Measurements from ENCODE around the gene L3MBTL3.

L3MBTL3 gene

GRCh38 chr6:130029163-130029562, 10.8 kb downstream of the L3MBTL3 start:
- no peak for DNase-seq

DNA sequence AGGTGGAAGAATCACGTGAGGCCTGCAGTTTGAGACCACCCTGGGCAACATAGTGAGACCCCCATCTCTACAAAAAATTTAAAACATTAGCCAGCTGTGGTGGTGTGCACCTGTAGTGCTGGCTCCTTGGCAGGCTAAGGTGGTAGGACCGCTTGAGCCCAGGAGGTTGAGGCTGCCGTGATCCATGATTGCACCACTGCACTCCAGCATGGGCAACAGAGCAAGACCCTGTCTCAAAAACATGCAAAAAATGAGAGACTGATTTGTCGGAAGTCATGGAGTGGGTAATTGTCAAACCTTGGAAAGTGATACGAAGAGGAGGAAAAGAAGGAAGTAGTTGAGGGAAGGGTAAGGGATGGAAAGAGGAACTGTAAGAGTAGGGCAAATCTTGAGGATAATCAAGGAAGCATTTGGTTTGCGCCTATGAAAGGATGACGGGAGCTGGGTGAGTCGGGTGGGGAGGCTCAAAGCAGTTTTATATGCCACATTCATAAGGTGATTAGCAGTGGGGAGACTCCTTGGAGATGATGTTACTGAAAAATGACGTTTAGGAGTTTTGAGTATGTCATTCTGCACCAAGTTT, 14.5 kb downstream of the L3MBTL3 start:
- DNase-seq: no peak

DNA sequence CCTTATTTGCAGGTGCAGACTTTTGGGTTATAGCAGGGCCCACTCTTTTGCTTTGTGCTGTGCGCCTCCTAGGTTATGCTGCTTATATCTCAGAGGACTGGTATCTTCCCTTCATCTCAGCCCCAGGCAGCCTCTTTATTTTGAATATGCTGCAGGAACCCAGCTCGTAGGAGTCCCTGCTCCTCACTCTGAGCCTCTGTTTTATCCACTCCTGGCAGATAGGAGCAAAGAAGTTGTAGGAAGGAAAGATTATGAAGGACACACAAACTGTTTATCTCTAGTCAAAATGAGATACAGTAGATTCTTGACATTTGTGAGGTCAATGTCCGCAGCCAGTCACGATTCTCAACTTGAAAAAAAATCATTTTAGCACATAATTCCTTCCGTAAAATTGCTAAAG, 15.6 kb downstream of the L3MBTL3 start:
- no peak for DNase-seq

GRCh38 chr6:130034378-130035146, 16.2 kb downstream of the L3MBTL3 start:
- no peak for DNase-seq

GRCh38 chr6:130035211-130035610, 16.8 kb downstream of the L3MBTL3 start:
- no peak for DNase-seq

DNA sequence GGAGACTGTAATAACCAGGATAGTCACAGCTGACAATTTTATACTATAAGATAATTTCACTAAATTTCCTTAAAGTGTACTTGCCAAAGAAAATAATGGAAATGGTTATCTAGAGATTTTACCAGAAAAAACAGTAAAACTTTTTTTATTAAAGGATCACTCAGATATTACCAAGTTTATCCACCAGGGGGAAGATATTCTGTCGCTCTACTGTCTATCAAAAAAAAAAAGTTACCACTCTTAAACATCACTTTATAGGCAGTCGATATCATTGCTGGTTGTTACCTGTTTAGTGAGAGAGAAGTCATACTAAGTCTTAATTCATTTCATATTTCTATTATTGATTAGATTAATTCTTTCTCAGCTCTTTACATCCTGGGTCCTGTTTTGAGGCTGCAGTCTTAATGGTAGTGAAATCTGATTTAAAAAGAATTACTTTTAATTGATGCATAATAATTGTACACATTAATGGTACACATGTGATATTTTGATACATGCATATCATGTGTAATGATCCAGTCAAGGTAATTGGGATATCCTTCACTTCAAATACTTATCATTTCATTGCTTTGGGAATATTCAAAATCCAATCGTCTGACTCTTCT, 18.9 kb downstream of the L3MBTL3 start:
- no peak for DNase-seq

DNA sequence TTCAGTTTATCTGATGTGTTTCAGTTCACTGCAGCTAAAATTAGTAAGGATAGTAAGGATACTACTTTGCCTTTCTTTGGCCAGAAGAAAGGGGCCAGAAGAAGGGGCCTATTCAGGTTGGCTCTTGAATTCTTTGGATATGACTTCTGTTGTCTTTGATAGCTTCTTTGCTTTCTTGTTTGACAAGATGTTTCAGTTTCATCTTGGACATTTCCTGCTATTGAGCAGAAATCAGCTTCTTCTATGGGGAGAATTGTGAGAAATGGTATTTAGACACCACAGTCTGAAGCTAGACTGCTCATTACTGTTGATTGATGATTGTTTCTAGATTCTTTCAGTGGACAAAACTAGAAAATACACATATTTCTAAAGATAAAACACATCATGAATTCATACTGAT, 23.2 kb downstream of the L3MBTL3 start:
- no peak for DNase-seq

DNA sequence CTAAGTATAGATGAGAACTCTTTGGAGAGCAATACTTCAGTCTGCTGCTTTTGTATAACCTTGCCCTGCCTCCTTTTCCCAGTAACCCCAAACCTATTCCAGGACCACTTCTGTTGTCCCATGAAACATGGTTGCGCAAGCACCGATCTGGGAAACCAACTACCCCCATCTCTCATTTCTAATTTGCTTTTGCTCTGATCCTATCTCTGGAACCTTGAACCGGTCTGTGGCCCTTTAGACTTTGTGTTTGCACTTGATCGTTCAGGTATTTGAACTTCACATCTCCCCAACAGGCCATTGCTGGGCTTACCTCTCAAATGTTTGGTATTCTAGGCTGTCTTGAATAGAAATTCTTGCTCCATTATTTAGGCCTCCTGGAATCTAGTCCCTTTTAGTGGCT, 25.0 kb downstream of the L3MBTL3 start:
- DNase-seq: no peak

DNA sequence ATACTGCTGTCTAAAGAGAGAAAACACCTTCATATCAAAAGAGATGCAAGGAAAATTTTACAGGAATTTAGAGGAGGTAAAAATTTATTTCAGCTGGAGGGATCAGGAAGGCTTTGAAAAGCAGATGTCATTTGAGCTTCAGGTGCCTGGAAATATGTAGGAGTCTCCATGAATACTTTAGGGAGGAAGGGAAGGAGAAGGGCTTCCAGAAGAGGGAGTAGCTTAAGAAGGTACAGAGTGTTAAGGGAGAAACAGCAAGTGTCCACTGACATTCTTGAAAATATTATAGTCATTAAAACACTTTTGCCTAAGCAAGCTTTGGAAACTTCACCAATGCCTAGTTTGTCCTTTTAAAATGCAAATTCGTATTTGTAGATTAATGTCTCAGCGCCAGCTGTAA, 27.2 kb downstream of the L3MBTL3 start:
- DNase-seq: no peak

DNA sequence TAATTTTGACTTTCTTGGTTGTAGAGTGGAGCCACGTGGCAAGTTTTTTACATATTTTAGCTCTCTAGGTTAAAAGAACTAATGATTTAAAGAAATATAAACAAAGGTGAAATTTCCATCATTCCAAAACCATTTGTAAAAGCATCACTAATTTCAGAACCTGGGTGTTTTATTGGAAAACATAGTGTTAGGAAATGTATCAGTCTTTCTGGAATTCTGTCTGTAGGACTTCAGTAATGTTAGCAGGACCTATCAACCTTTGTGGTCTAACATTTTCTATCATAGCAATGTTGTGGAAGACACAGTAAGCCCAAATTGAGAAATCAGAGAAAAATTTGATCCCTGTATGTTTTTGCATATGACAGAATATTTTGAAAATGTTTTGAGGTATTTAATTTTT, 28.3 kb downstream of the L3MBTL3 start:
- no peak for DNase-seq

DNA sequence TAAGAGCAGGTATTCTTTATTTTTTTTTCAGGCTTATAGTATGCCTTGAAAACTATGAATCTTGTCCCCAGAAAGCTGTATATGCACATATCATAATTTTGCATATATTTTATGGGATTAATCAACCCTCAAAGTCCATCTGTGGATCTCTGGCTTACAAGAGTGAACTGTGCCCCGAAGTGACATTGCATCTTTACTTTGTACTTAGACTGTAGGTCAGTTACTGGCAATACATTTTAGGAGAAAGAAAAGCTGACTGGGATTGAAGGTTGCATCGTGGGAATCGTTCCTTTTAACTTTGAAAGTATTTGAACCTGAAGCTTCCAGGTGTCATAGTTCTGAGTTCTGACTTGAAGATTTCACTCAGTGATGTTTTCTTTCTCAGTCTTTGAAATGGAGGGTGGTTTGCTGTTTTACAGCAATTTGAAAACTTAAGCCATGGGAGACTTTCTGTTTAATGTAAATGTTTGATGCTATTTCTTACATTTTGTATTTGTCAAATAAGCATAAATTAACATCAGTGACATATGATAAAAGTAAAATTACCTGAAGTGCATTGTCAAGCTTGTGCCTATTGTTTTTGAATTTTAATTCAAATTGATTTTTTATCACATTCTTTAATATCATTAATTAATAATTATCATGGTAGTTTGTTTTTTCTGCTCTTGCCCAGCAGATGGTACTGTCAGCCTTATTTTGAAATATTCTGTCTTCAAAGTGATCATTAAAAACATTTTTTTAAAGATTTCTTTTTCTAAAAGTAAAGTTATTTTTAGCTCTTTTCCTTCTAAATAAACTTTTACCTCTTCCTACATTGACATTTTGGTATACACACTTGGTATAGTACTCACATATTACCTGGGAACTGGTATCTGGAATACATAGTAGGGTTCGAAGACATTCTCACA, 29.0 kb downstream of the L3MBTL3 start:
- no peak for DNase-seq

DNA sequence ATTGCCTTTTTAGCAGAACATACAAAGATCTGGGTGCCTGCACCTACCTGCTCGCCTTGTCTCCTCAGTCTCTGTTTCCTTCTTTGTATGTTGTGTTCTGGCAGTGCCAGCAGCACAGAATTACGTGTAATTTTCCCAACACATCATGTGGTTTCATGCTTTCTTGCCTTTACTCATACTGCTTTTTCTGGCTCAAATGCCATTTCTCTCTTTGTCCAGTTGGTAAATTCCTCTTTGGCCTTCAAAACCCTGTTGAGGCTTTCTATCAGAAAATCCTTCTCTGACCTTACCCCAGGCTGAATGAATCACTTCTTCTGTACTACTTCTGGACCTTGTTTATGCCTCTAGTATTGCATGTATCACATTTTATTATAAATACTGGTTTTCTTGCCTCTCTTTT, 31.8 kb downstream of the L3MBTL3 start:
- DNase-seq: no peak

DNA sequence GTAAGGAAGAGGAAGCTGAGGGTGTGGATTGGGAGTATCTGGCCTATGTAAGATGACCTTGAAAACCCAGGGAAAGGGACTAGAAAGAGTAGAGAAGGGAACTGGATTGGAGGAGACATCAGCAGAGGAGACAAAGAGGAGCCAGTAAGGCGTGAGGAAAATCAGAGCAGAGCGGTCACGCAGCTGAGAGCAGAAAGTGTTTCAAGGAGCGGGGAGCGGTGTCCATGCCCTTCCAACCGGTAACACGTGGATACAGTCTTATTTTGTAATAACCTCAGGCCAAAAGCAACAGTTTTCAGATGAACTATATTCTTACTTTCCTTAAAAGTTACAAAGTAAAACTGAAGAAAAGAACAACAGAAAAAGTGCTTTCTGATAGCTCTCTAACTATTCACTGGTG, 36.3 kb downstream of the L3MBTL3 start:
- no peak for DNase-seq

DNA sequence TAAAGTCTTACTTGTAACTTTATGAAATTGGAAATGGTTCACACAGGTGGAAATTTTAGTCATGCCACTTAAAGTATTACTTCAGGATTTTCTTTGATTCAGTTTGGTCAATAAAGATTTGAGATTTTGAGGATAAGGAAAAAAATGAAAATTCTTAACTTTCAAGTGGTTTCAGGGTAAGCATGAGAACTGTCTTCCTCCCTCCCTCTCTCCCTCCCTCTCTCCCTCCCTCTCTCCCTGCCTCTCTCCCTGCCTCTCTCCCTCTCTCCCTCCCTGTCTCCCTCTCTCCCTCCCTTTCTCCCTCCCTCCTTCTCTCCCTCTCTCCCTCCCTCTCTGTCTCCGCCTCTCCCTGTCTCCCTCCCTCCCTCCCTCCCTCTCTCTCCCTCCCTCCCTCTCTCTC, 36.9 kb downstream of the L3MBTL3 start:
- DNase-seq: no peak

GRCh38 chr6:130057495-130057894, 39.1 kb downstream of the L3MBTL3 start:
- DNase-seq: no peak

- DNase-seq: no peak
These were observed 45.4 kb downstream of the L3MBTL3 start for GRCh38 chr6:130063806-130064205.

DNA sequence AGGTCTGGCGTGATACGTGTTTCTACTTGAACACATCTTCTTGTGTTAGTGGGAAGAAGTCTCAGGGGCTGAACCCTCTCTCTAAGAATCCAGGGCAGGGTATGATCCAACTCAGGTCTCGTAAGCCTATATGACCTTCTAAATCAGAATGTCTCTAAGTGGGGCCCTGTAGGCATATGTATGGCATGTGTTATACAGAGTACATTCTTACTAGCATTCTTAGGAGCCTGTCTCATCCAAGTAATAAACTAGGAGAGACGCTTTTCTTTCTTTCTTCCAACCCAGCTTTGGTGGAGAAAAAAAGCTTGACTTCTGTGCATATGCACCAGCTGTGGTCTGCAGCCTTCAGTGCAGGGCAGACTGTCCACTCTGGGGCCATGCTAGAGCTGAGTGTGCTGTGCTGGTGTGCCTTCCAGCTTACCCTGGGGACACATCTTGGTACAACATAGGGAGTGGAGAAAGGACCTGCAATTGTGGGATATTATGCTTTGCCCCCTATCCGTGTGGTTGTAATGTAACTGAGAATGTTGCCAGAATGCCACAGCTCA, 47.3 kb downstream of the L3MBTL3 start:
- no peak for DNase-seq

- DNase-seq: no peak
These were observed 51.1 kb downstream of the L3MBTL3 start for GRCh38 chr6:130069485-130069884.

GRCh38 chr6:130070326-130070725, 51.9 kb downstream of the L3MBTL3 start:
- DNase-seq: no peak

DNA sequence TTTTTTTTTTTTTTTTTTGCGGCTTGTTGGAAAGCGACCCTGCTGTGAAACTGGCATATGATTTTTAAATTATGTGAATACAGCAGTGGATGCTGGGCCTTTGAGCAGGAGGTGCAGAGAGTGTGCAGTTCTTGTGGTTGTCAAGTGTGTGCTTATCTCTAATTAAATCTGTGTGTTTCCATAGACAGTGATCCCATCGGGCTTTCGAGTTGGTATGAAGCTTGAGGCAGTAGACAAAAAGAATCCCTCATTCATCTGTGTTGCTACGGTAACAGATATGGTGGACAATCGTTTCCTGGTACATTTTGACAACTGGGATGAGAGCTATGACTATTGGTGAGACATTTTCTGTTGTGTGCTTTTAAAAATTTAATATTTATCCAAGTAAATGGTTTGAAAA, 52.4 kb downstream of the L3MBTL3 start:
- no peak for DNase-seq

DNA sequence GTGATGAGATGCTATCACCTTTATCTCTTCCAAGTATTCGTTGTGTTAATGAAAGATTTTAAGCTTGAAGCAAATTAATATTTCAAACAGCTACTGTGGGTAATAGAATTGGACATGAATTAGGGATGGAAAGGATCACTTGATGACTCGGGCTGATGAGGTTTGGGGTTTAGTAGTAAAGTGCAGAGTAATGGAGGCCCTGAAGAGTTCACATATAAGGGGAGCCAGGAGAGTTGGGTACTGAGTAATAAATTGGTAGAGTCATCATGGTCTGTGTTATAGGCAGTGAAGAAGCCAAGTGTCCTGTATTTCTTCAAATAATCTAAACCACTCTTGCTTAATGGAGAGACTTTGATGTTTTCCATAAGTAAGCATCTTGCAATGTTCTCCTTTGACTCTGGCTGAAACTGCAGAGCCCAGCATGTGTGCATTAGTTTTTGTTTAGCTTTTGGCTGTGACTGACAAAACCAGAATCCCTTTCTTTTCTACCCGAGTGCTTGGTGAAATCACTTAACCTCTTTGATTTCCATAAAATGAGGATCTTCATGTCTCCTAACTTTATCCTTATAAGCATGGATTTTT, 57.6 kb downstream of the L3MBTL3 start:
- no peak for DNase-seq

GRCh38 chr6:130076512-130076911, 58.1 kb downstream of the L3MBTL3 start:
- DNase-seq: no peak

DNA sequence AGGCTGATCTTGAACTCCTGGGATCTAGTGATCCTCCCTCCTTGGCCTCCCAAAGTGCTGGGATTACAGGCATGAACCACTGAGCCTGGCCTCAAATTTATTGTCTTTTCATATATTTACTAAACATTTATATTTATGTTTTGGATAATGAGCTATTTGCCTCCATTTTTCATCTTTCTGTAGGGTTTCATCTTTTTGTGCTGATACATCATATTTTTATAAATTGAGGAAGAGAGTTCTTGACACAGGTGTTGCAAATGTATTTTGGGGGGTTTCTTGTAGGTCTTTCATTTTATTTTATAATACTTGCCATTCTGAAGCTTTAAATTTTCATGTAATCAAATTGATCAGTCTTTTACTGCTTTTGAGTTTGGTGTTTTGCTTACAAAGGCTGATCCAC, 72.4 kb downstream of the L3MBTL3 start:
- DNase-seq: no peak

All from GOT3 (cell line).